Left renal pelvis (tissue), 4 donors: ENCODE results near the gene SLAMF9. TPM values are rescaled to one million over a fixed set of nuclear protein-coding genes. Genes with fewer than 3 reads are reported as not detected.
"Not testable (repeated sequence)": the region's sequence is repeated elsewhere in the genome, so short reads cannot be mapped to it uniquely, and the experiment has no call there.

ENCODE experiments used
- DNase-seq, 4 donors: peaks; one replicate each; pipeline ENCODE4 v3.0.0-alpha.2; 2013; ENCODE audit warnings: low read depth in 4 of 4, low spot score in 3 of 4
- polyA plus RNA-seq, 4 donors: library from polyadenylated mRNA; unstranded; fragments of 120-200 nt; gene quantifications; one replicate each; pipeline ENCODE4 v1.2.1, GENCODE V29; 2013; ENCODE audit not compliant: insufficient read length in 4 of 4

Gene SLAMF9
- polyA plus RNA-seq, 4 donors: not detected

DNA sequence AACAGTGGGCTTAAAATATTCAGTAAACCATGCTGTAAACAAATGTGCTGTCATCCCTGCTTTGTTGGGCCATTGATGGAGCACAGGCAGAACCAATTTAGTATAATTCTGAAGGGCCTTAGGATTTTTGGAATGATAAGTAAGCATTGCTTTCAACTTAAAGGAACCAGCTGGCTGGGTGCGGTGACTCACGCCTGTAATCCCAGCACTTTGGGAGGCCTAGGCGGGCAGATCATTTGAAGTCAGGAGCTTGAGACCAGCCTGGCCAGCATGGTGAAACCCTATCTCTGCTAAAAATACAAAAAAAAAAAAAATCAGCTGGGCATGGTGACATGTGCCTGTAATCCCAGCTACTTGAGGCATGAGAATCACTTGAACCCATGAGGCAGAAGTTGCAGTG is 50.0 kb downstream of the SLAMF9 start:
- DNase-seq: not testable (repeated sequence)

GRCh38 chr1:159902541-159902940 is 51.5 kb downstream of the SLAMF9 start:
- no peak for DNase-seq

Other genes with a start within 250 kb of the SLAMF9 start
- gene CRP, start 239.6 kb downstream of the SLAMF9 start, polyA plus RNA-seq: under 1 TPM in 1 of 4 donors, not detected in 3; 0.20 TPM
- gene DUSP23, start 173.3 kb downstream of the SLAMF9 start, polyA plus RNA-seq: 10 to 100 TPM; 11.2 to 31.0 (median 24.2) TPM
- under 1 TPM; 0.10 to 0.41 (median 0.34) TPM for gene FCRL6, start 151.9 kb downstream of the SLAMF9 start, polyA plus RNA-seq
- gene SLAMF8, start 127.4 kb downstream of the SLAMF9 start, polyA plus RNA-seq: 1 to 10 TPM in 1 of 4 donors, under 1 TPM in 3; 0.42 to 1.1 (median 0.72) TPM
- under 1 TPM in 3 of 4 donors, not detected in 1; 0.11 to 0.76 (median 0.32) TPM for gene VSIG8, start 91.6 kb downstream of the SLAMF9 start, polyA plus RNA-seq
- gene CFAP45, start 54.1 kb downstream of the SLAMF9 start, polyA plus RNA-seq: 1 to 10 TPM in 3 of 4 donors, under 1 TPM in 1; 0.38 to 4.1 (median 2.8) TPM
- 100 to 1,000 TPM; 118 to 147 (median 142) TPM for gene TAGLN2, start 28.7 kb downstream of the SLAMF9 start, polyA plus RNA-seq
- gene IGSF9, start 8.6 kb downstream of the SLAMF9 start, polyA plus RNA-seq: 10 to 100 TPM in 3 of 4 donors, 1 to 10 TPM in 1; 8.1 to 25.4 (median 13.2) TPM
- gene PIGM, start 77.8 kb upstream of the SLAMF9 start, polyA plus RNA-seq: 10 to 100 TPM in 3 of 4 donors, 1 to 10 TPM in 1; 8.5 to 13.9 (median 13.2) TPM
- gene KCNJ10, start 115.9 kb upstream of the SLAMF9 start, polyA plus RNA-seq: 10 to 100 TPM in 3 of 4 donors, 1 to 10 TPM in 1; 1.0 to 29.7 (median 25.0) TPM
- under 1 TPM; 0.11 to 0.29 (median 0.15) TPM for gene KCNJ9, start 127.3 kb upstream of the SLAMF9 start, polyA plus RNA-seq
- 10 to 100 TPM; 18.3 to 40.3 (median 28.7) TPM for gene IGSF8, start 144.4 kb upstream of the SLAMF9 start, polyA plus RNA-seq
- gene ATP1A2, start 161.5 kb upstream of the SLAMF9 start, polyA plus RNA-seq: 1 to 10 TPM; 5.0 to 5.7 (median 5.5) TPM
- gene ATP1A4, start 197.4 kb upstream of the SLAMF9 start, polyA plus RNA-seq: 1 to 10 TPM in 1 of 4 donors, under 1 TPM in 2, not detected in 1; 0.12 to 1.6 (median 0.37) TPM
- gene CASQ1, start 236.3 kb upstream of the SLAMF9 start, polyA plus RNA-seq: under 1 TPM; 0.17 to 0.68 (median 0.34) TPM